Retina (tissue), 1 donor: ENCODE data around the gene PLEKHH3.
"Not testable (repeated sequence)": the region's sequence is repeated elsewhere in the genome, so short reads cannot be mapped to it uniquely, and the experiment has no call there.

Experiments used
- DNase-seq: peaks from one replicate; pipeline ENCODE4 v3.0.0-alpha.2; 2016

The PLEKHH3 gene

GRCh38 chr17:42669977-42670788 lies 6.6 kb downstream of the PLEKHH3 start:
- peak; percentile 74 for DNase-seq

- DNase-seq: peak; percentile 42
Observed at GRCh38 chr17:42669705-42669976, 7.2 kb downstream of the PLEKHH3 start.

- DNase-seq: no peak
Observed at GRCh38 chr17:42667088-42667951, 9.5 kb downstream of the PLEKHH3 start.

GRCh38 chr17:42666126-42666525 lies 10.7 kb downstream of the PLEKHH3 start:
- not testable (repeated sequence) for DNase-seq

- no peak for DNase-seq
Observed at GRCh38 chr17:42665581-42666001, 11.2 kb downstream of the PLEKHH3 start.

- DNase-seq: no peak
Observed at GRCh38 chr17:42660692-42661345, 16.0 kb downstream of the PLEKHH3 start.

GRCh38 chr17:42659932-42660274 lies 16.9 kb downstream of the PLEKHH3 start:
- DNase-seq: not testable (repeated sequence)

- peak; percentile 93 for DNase-seq
Observed at GRCh38 chr17:42659079-42659931, 17.5 kb downstream of the PLEKHH3 start, which contains the start of gene TUBG2. TUBG2 (plus strand) TSS chr17:42659284; CDS start chr17:42659504, 220 bp downstream.

- no peak for DNase-seq
Observed at GRCh38 chr17:42657824-42658588, 18.8 kb downstream of the PLEKHH3 start.

GRCh38 chr17:42655528-42655927 lies 21.3 kb downstream of the PLEKHH3 start:
- no peak for DNase-seq

- peak; percentile 85 for DNase-seq
Observed at GRCh38 chr17:42653179-42654124, 23.3 kb downstream of the PLEKHH3 start.

- DNase-seq: no peak
Observed at GRCh38 chr17:42651392-42651791, 25.4 kb downstream of the PLEKHH3 start.

- no peak for DNase-seq
Observed at GRCh38 chr17:42647778-42648177, 29.0 kb downstream of the PLEKHH3 start.

GRCh38 chr17:42642336-42642735 lies 34.5 kb downstream of the PLEKHH3 start:
- DNase-seq: peak; percentile 19

- no peak for DNase-seq
Observed at GRCh38 chr17:42640121-42640520, 36.7 kb downstream of the PLEKHH3 start.

GRCh38 chr17:42639525-42640113 lies 37.2 kb downstream of the PLEKHH3 start:
- DNase-seq: no peak

- no peak for DNase-seq
Observed at GRCh38 chr17:42632949-42633444, 43.8 kb downstream of the PLEKHH3 start.

- DNase-seq: no peak
Observed at GRCh38 chr17:42629411-42630009, 47.3 kb downstream of the PLEKHH3 start.

GRCh38 chr17:42627032-42627764 lies 49.6 kb downstream of the PLEKHH3 start:
- DNase-seq: not testable (repeated sequence)
